HepG2 (cell line): Measurements from ENCODE around the gene KIF1C. TPM values are rescaled to one million over a fixed set of nuclear protein-coding genes. Genes with fewer than 3 reads are reported as not detected.

Experiments
- DNMT3B ChIP-seq: conservative IDR thresholded peaks from 2 replicates; pipeline ENCODE4 v1.6.1; 2016; ENCODE audit warnings: missing biosample characterization, control low read depth
- KAT7 ChIP-seq: IDR thresholded peaks from 2 replicates; pipeline ENCODE4 v1.6.1; 2018; ENCODE audit warnings: borderline replicate concordance, missing compliant biosample characterization
- LCORL ChIP-seq, 2 experiments: fragments of 450-650 bp in 1 of 2; sonication (generic) in 1 of 2; formaldehyde crosslinking in 1 of 2; IDR thresholded peaks; 2 replicates each; pipeline versions ENCODE4 v1.5.0 to v1.6.1; 2017 to 2020; ENCODE audit warnings: antibody characterized with exemption in 1 of 2, missing genetic modification reagents in 1 of 2
- PAWR ChIP-seq: sonication (generic); formaldehyde crosslinking; IDR thresholded peaks from 2 replicates; pipeline ENCODE4 v1.4.0; 2020; ENCODE audit warnings: missing genetic modification reagents, mild to moderate bottlenecking, borderline replicate concordance
- SYNCRIP ChIP-seq: fragments of 200-400 bp; formaldehyde crosslinking; IDR thresholded peaks from 2 replicates; pipeline ENCODE4 v1.6.1; 2018; ENCODE audit warnings: mild to moderate bottlenecking, low read depth, low read length; ENCODE audit not compliant: insufficient read depth
- TSC22D2 ChIP-seq: sonication (generic); formaldehyde crosslinking; IDR thresholded peaks from 2 replicates; pipeline ENCODE4 v1.5.1; 2020; ENCODE audit warnings: missing genetic modification reagents, mild to moderate bottlenecking, borderline replicate concordance
- ZNF101 ChIP-seq: sonication (generic); formaldehyde crosslinking; IDR thresholded peaks from 2 replicates; pipeline ENCODE4 v1.4.0; 2020; ENCODE audit warnings: mild to moderate bottlenecking, low read depth, missing genetic modification reagents, borderline replicate concordance
- ZNF234 ChIP-seq: sonication (generic); formaldehyde crosslinking; conservative IDR thresholded peaks from 2 replicates; pipeline ENCODE4 v1.5.1; 2020; ENCODE audit warnings: mild to moderate bottlenecking, missing genetic modification reagents
- ZNF282 ChIP-seq: fragments of 450-650 bp; IDR thresholded peaks from 2 replicates; pipeline ENCODE4 v1.6.1; 2018; ENCODE audit not compliant: partially characterized antibody
- ZNF720 ChIP-seq: sonication (generic); formaldehyde crosslinking; IDR thresholded peaks from 2 replicates; pipeline ENCODE4 v1.4.0; 2020; ENCODE audit warnings: missing genetic modification reagents
- ZNF749 ChIP-seq: sonication (generic); formaldehyde crosslinking; IDR thresholded peaks from 2 replicates; pipeline ENCODE4 v1.8.0; 2022; ENCODE audit warnings: mild to moderate bottlenecking, missing genetic modification reagents, moderate library complexity, borderline replicate concordance
- ZNF772 ChIP-seq: sonication (generic); formaldehyde crosslinking; IDR thresholded peaks from 2 replicates; pipeline ENCODE4 v1.5.0; 2020; ENCODE audit warnings: mild to moderate bottlenecking, missing genetic modification reagents
- ZNF878 ChIP-seq: sonication (generic); formaldehyde crosslinking; IDR thresholded peaks from 2 replicates; pipeline ENCODE4 v1.8.1; 2023; ENCODE audit warnings: mild to moderate bottlenecking, missing genetic modification reagents, moderate library complexity
- ZSCAN31 ChIP-seq: sonication (generic); formaldehyde crosslinking; IDR thresholded peaks from 2 replicates; pipeline ENCODE4 v1.5.0; 2020; ENCODE audit warnings: low read depth, mild to moderate bottlenecking, missing genetic modification reagents
- polyA plus RNA-seq, 8 experiments: library from polyadenylated mRNA; depleted of rRNA in 3 of 8; stranded (reverse) in 7 of 8; unstranded in 1 of 8; fragments of >200 nt; fragmentation: Illumina TruSeq in 4 of 8; extraction: Trizol in 4 of 8; gene quantifications; 2 replicates each; pipeline versions ENCODE4 v1.2.1 to v1.2.3, GENCODE V29; 2011 to 2016; ENCODE audit warnings: low read depth in 4 of 8, missing spikeins in 1 of 8, mixed read lengths in 1 of 8; ENCODE audit not compliant: insufficient read depth in 1 of 8
- total RNA-seq, 5 experiments: library from RNA; depleted of rRNA; stranded (reverse); fragments of >200 nt; fragmentation: Illumina TruSeq; extraction: Trizol; gene quantifications; 2 replicates each; pipeline ENCODE4 v1.2.3, GENCODE V29; 2016; ENCODE audit warnings: low read depth in 1 of 5
- TF ChIP-seq, protein P1 (sequence below): IDR thresholded peaks from 2 replicates; pipeline ENCODE4 v1.6.1; 2012; ENCODE audit warnings: low read length, improper control_type of control experiment
- TF ChIP-seq, protein P2 (sequence below): sonication (generic); formaldehyde crosslinking; IDR thresholded peaks from 2 replicates; pipeline ENCODE4 v1.5.1; 2020; ENCODE audit warnings: mild to moderate bottlenecking, missing genetic modification reagents
- TF ChIP-seq, protein P3 (sequence below): sonication (generic); IDR thresholded peaks from 2 replicates; pipeline ENCODE4 v1.6.1; 2016; ENCODE audit warnings: low read depth, borderline replicate concordance
- TF ChIP-seq, protein P4 (sequence below): sonication (generic); formaldehyde crosslinking; conservative IDR thresholded peaks from 2 replicates; pipeline ENCODE4 v1.8.0; 2022; ENCODE audit warnings: missing genetic modification reagents

The KIF1C gene
- total and polyA plus RNA-seq, 2 of the 13 experiments (the other 11 are each of a cell fraction or from before 2014, with no cell fraction given), result 70.0 to 104 TPM

DNA sequence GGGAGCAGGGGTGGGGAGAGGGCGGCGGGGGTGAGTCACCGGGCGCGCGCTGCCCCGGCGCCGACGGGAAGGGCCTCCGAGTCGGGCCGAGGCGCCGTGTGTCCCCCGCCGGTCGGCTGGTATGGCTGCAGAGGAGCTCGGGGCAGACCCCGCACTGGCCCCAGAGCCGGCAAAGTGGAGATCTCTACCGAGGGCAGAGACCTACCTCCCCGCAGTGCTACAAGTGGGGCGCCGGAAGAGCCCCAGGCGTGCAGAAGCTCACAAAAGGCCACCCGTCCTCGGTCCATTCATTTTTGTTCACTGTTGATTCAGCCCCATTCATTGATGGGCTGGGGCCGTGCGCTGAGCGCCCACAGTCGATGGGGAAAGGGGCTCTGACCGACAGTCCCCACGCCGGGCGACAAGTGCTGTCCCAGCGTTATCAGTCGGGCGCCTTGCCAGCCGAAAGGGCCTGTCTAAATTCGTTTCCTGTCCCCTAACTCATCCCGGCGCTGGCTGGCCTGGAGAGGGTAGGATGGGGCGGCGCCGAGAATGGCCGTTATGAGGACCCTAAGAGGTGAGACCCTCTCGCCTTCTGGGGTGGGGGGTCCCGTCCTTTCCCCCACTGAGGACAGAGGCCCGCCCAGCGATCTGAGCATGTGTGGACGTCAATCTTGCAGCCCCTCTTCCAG lies 47.5 kb upstream of the KIF1C start (continued):
- TF ChIP-seq LCORL (IDR thresholded peaks at IDR 0.05), result no peak
- peak; percentile 58; the same call in 1 of the 2 replicates for TF ChIP-seq LCORL (CRISPR knock-in tag; IDR thresholded peaks at IDR 0.05)
- TF ChIP-seq KAT7 (CRISPR knock-in tag), result no peak
- peak; percentile 41; the same call in 1 of the 2 replicates for TF ChIP-seq ZSCAN31 (CRISPR knock-in tag)
- no peak for TF ChIP-seq ZNF234 (CRISPR knock-in tag)
- TF ChIP-seq, protein P1, sequence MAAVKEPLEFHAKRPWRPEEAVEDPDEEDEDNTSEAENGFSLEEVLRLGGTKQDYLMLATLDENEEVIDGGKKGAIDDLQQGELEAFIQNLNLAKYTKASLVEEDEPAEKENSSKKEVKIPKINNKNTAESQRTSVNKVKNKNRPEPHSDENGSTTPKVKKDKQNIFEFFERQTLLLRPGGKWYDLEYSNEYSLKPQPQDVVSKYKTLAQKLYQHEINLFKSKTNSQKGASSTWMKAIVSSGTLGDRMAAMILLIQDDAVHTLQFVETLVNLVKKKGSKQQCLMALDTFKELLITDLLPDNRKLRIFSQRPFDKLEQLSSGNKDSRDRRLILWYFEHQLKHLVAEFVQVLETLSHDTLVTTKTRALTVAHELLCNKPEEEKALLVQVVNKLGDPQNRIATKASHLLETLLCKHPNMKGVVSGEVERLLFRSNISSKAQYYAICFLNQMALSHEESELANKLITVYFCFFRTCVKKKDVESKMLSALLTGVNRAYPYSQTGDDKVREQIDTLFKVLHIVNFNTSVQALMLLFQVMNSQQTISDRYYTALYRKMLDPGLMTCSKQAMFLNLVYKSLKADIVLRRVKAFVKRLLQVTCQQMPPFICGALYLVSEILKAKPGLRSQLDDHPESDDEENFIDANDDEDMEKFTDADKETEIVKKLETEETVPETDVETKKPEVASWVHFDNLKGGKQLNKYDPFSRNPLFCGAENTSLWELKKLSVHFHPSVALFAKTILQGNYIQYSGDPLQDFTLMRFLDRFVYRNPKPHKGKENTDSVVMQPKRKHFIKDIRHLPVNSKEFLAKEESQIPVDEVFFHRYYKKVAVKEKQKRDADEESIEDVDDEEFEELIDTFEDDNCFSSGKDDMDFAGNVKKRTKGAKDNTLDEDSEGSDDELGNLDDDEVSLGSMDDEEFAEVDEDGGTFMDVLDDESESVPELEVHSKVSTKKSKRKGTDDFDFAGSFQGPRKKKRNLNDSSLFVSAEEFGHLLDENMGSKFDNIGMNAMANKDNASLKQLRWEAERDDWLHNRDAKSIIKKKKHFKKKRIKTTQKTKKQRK, result no peak
- TF ChIP-seq, protein P2, sequence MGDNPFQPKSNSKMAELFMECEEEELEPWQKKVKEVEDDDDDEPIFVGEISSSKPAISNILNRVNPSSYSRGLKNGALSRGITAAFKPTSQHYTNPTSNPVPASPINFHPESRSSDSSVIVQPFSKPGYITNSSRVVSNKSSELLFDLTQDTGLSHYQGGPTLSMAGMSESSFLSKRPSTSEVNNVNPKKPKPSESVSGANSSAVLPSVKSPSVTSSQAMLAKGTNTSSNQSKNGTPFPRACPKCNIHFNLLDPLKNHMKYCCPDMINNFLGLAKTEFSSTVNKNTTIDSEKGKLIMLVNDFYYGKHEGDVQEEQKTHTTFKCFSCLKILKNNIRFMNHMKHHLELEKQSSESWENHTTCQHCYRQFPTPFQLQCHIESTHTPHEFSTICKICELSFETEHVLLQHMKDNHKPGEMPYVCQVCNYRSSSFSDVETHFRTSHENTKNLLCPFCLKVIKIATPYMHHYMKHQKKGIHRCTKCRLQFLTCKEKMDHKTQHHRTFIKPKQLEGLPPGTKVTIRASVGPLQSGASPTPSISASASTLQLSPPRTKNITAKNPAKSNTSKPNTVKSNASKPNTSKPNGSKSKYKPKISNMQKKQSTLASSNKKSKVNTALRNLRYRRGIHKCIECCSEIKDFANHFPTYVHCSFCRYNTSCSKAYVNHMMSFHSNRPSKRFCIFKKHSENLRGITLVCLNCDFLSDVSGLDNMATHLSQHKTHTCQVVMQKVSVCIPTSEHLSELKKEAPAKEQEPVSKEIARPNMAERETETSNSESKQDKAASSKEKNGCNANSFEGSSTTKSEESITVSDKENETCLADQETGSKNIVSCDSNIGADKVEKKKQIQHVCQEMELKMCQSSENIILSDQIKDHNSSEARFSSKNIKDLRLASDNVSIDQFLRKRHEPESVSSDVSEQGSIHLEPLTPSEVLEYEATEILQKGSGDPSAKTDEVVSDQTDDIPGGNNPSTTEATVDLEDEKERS (CRISPR knock-in tag), result no peak
- TF ChIP-seq ZNF878, result no peak
- no peak for TF ChIP-seq ZNF749 (CRISPR knock-in tag)
- no peak for TF ChIP-seq ZNF101
- TF ChIP-seq, protein P3, sequence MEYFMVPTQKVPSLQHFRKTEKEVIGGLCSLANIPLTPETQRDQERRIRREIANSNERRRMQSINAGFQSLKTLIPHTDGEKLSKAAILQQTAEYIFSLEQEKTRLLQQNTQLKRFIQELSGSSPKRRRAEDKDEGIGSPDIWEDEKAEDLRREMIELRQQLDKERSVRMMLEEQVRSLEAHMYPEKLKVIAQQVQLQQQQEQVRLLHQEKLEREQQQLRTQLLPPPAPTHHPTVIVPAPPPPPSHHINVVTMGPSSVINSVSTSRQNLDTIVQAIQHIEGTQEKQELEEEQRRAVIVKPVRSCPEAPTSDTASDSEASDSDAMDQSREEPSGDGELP, result no peak
- TF ChIP-seq DNMT3B (CRISPR knock-in tag), result no peak
- TF ChIP-seq SYNCRIP, result no peak
- TF ChIP-seq PAWR, result no peak
- TF ChIP-seq ZNF720 (CRISPR knock-in tag), result no peak
- TF ChIP-seq ZNF772 (CRISPR knock-in tag), result 0 out of 2 replicates have a peak, but pooled peaks have one; percentile 9
- no peak for TF ChIP-seq TSC22D2 (CRISPR knock-in tag)
- TF ChIP-seq, protein P4, sequence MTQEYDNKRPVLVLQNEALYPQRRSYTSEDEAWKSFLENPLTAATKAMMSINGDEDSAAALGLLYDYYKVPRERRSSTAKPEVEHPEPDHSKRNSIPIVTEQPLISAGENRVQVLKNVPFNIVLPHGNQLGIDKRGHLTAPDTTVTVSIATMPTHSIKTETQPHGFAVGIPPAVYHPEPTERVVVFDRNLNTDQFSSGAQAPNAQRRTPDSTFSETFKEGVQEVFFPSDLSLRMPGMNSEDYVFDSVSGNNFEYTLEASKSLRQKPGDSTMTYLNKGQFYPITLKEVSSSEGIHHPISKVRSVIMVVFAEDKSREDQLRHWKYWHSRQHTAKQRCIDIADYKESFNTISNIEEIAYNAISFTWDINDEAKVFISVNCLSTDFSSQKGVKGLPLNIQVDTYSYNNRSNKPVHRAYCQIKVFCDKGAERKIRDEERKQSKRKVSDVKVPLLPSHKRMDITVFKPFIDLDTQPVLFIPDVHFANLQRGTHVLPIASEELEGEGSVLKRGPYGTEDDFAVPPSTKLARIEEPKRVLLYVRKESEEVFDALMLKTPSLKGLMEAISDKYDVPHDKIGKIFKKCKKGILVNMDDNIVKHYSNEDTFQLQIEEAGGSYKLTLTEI (CRISPR knock-in tag), result no peak
- TF ChIP-seq ZNF282, result no peak
